ENCODE results near the gene RNF149. TPM values are rescaled to one million over a fixed set of nuclear protein-coding genes. Genes with fewer than 3 reads are reported as not detected.

Gene RNF149, protein sequence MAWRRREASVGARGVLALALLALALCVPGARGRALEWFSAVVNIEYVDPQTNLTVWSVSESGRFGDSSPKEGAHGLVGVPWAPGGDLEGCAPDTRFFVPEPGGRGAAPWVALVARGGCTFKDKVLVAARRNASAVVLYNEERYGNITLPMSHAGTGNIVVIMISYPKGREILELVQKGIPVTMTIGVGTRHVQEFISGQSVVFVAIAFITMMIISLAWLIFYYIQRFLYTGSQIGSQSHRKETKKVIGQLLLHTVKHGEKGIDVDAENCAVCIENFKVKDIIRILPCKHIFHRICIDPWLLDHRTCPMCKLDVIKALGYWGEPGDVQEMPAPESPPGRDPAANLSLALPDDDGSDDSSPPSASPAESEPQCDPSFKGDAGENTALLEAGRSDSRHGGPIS
- 29.4 and 39.4 TPM in 2 replicates for total RNA-seq

DNA sequence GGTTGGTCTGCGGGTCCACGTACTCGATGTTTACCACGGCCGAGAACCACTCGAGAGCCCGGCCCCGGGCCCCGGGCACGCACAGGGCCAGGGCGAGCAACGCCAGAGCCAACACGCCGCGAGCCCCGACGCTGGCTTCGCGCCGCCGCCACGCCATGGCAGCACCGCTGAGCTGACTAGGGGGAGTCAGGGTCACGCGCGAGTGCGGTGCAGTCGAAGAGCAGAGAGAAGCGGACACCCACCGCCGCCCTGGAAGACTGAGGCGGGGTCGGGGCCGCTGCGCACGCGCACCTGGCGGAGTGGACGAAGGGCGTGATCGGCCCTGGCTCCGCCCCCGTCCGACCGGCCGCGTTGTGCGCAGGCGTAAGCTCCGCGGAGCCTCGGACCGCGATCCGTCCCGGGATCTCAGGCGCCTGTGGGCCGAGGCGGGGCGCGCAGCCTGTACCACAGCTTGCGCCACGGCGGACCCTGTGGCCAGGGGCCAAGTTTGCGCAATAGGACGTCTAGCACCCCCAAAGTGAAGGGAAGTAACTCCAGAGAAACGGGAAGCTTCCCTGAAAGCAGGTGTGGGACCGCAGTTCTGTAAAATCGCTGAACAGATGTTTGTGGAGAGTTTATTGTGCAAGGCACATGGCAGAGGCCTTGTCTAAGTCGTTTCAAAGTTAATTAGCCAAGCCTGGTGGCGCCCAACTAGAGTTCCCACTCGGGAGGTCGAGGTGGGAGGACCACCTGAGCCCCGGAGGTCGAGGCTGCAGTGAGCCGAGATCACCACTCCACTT is at the start of gene RNF149:
RNF149 (minus strand) TSS at position 270 of the 779 bp plus-strand sequence; CDS start at position 157, 113 bp downstream.

GRCh38 chr2:101252408-101253012 is 56.0 kb downstream of the RNF149 start, which contains the start of gene CNOT11:
Gene CNOT11 (plus strand): TSS chr2:101252886. CDS start chr2:101252965, 79 bp downstream.

Other genes with a start within 250 kb of the RNF149 start
- gene TBC1D8, start 157.3 kb downstream of the RNF149 start, total RNA-seq: 11.4 and 13.5 TPM in 2 replicates
- gene CNOT11, start 55.8 kb downstream of the RNF149 start, total RNA-seq: 22.1 and 40.4 TPM in 2 replicates
- gene CREG2, start 78.8 kb upstream of the RNF149 start, total RNA-seq: 3.3 TPM in 1 of 2 replicates, not detected in the other
- 0.12 and 2.7 TPM in 2 replicates for gene RFX8, start 166.4 kb upstream of the RNF149 start, total RNA-seq